ENCODE measurements around the gene TGFBI.

The TGFBI gene

GRCh38 chr5:135986891-135987401 is 41.8 kb upstream of the TGFBI start:
- no peak for TF ChIP-seq CTCF (IDR thresholded peaks at IDR 0.05; ENCODE audit: insufficient read depth, low read depth, low read length, missing control alignments)
- H3K4me3 ChIP-seq (ENCODE audit: low read length) = no peak overlapping the region
- DNase-seq (ENCODE audit: low read depth) = no peak

GRCh38 chr5:135988546-135988945 is 40.2 kb upstream of the TGFBI start:
- DNase-seq (ENCODE audit: low read depth) = no peak
- no peak for TF ChIP-seq CTCF (IDR thresholded peaks at IDR 0.05; ENCODE audit: insufficient read depth, low read depth, low read length, missing control alignments)
- H3K4me3 ChIP-seq (ENCODE audit: low read length) = no peak overlapping the region

GRCh38 chr5:135989686-135990085 is 39.1 kb upstream of the TGFBI start:
- no peak for DNase-seq (ENCODE audit: low read depth)
- no peak for TF ChIP-seq CTCF (IDR thresholded peaks at IDR 0.05; ENCODE audit: insufficient read depth, low read depth, low read length, missing control alignments)
- no peak overlapping the region for H3K4me3 ChIP-seq (ENCODE audit: low read length)

- no peak overlapping the region for H3K4me3 ChIP-seq (ENCODE audit: low read length)
- no peak for TF ChIP-seq CTCF (IDR thresholded peaks at IDR 0.05; ENCODE audit: insufficient read depth, low read depth, low read length, missing control alignments)
- DNase-seq (ENCODE audit: low read depth) = no peak
Measured at GRCh38 chr5:135990528-135991255, 38.1 kb upstream of the TGFBI start.

GRCh38 chr5:135991429-135991828 is 37.4 kb upstream of the TGFBI start:
- H3K4me3 ChIP-seq (ENCODE audit: low read length) = no peak overlapping the region
- no peak for TF ChIP-seq CTCF (IDR thresholded peaks at IDR 0.05; ENCODE audit: insufficient read depth, low read depth, low read length, missing control alignments)
- DNase-seq (ENCODE audit: low read depth) = no peak

GRCh38 chr5:135993335-135993879 is 35.4 kb upstream of the TGFBI start:
- no peak overlapping the region for H3K4me3 ChIP-seq (ENCODE audit: low read length)
- DNase-seq (ENCODE audit: low read depth) = peak; percentile 34
- no peak for TF ChIP-seq CTCF (IDR thresholded peaks at IDR 0.05; ENCODE audit: insufficient read depth, low read depth, low read length, missing control alignments)
